ENCODE data around the gene ZNF697. TPM values are rescaled to one million over a fixed set of nuclear protein-coding genes. Genes with fewer than 3 reads are reported as not detected.

Gene ZNF697
- total and polyA plus RNA-seq, 3 donors from 2014 or later, result 9.1 to 22.5 (median 14.8) TPM

DNA sequence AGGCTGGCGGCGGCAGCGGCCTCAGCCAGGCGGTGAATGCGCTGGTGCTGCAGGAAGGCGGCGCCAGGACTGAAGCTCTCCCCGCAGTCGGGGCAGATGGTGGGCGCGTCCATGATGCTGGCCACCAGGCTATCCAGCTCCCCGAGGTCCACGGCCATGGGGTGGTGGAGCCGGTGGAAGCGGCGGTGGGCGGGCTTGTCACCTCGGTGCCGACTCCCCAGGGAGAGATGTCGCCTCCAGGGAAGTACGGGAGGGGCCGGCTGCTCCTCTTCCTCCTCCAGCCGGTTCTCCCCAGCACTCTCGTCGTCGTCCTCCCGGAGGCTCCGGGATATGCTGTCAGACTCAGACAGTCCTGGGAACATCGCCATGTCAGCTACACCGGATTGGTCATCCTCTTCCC, 24.4 kb downstream of the ZNF697 start:
- DNase-seq, result no peak
- peak overlapping the region; percentile 21 to 38 for H3K4me3 ChIP-seq
- H3K4me1 ChIP-seq, result peaks cover 13% of the 10 kb centered on the region
- H3K36me3 ChIP-seq (ENCODE audit: low read depth, missing control alignments), result no peaks in the 10 kb centered on the region
- no peaks in the 10 kb centered on the region for H3K27me3 ChIP-seq
- no peaks in the 10 kb centered on the region for H3K9me3 ChIP-seq
- peak overlapping the region in 1 of 2 donors; percentile 19 for H3K27ac ChIP-seq
- 65 to 72% methylated on average over 5 to 30 of the region's 30 CpGs for WGBS, 2 donors
- intact Hi-C loops (cut with DNase I; ENCODE audit: low total_unique reads), result loop anchor here (5.0 kb wide), 1 partner anchor 49 kb away; no protein-coding TSS in a partner anchor
- TF ChIP-seq, protein P1, sequence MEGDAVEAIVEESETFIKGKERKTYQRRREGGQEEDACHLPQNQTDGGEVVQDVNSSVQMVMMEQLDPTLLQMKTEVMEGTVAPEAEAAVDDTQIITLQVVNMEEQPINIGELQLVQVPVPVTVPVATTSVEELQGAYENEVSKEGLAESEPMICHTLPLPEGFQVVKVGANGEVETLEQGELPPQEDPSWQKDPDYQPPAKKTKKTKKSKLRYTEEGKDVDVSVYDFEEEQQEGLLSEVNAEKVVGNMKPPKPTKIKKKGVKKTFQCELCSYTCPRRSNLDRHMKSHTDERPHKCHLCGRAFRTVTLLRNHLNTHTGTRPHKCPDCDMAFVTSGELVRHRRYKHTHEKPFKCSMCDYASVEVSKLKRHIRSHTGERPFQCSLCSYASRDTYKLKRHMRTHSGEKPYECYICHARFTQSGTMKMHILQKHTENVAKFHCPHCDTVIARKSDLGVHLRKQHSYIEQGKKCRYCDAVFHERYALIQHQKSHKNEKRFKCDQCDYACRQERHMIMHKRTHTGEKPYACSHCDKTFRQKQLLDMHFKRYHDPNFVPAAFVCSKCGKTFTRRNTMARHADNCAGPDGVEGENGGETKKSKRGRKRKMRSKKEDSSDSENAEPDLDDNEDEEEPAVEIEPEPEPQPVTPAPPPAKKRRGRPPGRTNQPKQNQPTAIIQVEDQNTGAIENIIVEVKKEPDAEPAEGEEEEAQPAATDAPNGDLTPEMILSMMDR (IDR thresholded peaks at IDR 0.05), result no peak
- TF ChIP-seq POLR2A (IDR thresholded peaks at IDR 0.05), result no peak

DNA sequence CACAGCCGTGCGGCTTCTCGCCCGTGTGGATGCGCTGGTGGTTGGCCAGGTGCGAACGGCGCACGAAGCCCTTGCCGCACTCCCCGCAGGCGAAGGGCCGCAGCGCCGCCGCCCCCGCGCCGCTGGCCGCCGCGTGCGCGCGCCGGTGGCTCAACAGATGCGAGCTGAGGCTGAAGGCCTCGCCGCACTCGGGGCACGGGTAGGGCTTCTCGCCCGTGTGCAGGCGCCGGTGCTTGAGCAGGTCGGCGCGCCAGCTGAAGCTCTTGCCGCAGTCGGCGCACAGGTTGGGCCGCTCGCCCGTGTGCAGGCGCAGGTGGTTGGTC, 24.9 kb downstream of the ZNF697 start:
- H3K4me3 ChIP-seq, result peak overlapping the region; percentile 21 to 39
- no peak for DNase-seq
- WGBS, 2 donors, result 72 to 77% methylated on average over 29 to 45 of the region's 45 CpGs
- intact Hi-C loops (cut with DNase I; ENCODE audit: low total_unique reads), result loop anchor here (5.0 kb wide), 1 partner anchor 49 kb away; no protein-coding TSS in a partner anchor
- TF ChIP-seq POLR2A (IDR thresholded peaks at IDR 0.05), result no peak
- TF ChIP-seq, protein P1 (IDR thresholded peaks at IDR 0.05), result no peak
- no peaks in the 10 kb centered on the region for H3K36me3 ChIP-seq (ENCODE audit: low read depth, missing control alignments)
- H3K27ac ChIP-seq, result no peak overlapping the region
- peaks cover 18% of the 10 kb centered on the region for H3K4me1 ChIP-seq
- H3K9me3 ChIP-seq, result no peaks in the 10 kb centered on the region
- H3K27me3 ChIP-seq, result no peaks in the 10 kb centered on the region

DNA sequence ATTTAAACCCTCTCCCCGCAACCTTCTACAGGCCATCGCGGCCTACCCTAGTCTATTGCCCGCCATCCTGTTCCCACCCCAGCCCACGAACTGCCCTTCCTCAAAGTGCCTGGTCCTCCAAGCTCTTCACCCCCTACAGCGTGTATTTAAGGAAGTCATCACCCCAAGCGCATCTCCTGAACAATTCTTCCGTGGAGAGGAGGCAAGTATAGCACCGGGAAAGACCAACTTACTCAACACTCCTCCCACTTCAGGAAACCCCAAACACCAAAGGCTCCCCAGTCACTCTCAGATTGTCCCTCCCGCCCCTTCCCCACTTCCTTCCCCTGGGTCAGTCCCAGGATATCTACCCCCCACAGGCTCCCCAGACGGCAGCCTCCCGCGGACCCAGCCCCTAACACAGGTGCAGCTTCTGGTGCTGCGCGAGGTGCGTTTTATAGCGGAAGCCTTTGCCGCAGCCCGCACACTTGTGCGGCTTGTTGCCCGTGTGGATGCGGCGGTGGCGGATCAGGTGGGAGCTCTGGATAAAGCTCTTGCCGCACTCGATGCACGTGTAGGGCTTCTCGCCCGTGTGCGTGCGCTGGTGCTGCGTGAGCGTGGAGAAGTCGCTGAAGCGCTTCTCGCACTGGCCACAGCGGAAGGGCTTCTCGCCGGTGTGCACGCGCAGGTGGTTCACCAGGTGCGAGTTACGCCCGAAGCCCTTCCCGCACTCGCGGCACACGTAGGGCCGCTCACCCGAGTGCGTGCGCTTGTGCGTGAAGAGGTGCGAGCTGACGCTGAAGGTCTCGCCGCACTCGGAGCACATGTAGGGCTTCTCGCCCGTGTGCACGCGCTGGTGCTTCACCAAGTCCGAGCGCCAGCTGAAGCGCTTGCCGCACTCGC, 25.5 kb downstream of the ZNF697 start:
- no peak for DNase-seq
- H3K4me3 ChIP-seq, result peak overlapping the region; percentile 21 to 39
- TF ChIP-seq, protein P1 (IDR thresholded peaks at IDR 0.05), result no peak
- TF ChIP-seq POLR2A (IDR thresholded peaks at IDR 0.05), result no peak
- intact Hi-C loops (cut with DNase I; ENCODE audit: low total_unique reads), result loop anchor here (5.0 kb wide), 1 partner anchor 50 kb away; no protein-coding TSS in a partner anchor
- H3K9me3 ChIP-seq, result no peaks in the 10 kb centered on the region
- no peaks in the 10 kb centered on the region for H3K27me3 ChIP-seq
- no peak overlapping the region for H3K27ac ChIP-seq
- H3K36me3 ChIP-seq (ENCODE audit: low read depth, missing control alignments), result no peaks in the 10 kb centered on the region
- 73 to 83% methylated on average over 51 to 67 of the region's 67 CpGs for WGBS, 2 donors
- H3K4me1 ChIP-seq, result peaks cover 24% of the 10 kb centered on the region

DNA sequence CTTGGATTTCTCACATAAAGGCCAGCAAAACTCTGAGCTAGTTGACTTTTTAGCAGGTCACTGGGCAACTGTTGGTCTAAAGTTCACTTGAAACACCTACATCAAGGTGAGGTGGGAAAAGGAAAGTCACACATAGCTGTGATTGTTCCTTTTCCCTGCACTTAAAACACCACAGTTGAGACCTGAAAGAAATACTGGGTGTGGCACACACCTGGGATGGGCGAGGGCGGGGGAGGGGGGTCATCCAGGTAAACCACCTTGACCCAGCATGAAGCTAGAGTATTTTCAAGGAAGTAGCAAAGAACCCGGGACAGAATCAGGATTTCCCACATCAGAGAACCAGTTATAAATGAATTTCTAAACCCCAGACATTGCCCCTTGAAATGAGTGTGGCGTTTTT, 26.4 kb downstream of the ZNF697 start:
- intact Hi-C loops (cut with DNase I; ENCODE audit: low total_unique reads), result loop anchor here (5.0 kb wide), 1 partner anchor 51 kb away; no protein-coding TSS in a partner anchor
- Histone ChIP-seq H3K9me3 (no peaks in the 10 kb centered on the region), H3K27me3 (no peaks in the 10 kb centered on the region), H3K27ac (no peak overlapping the region), H3K36me3 (ENCODE audit: low read depth, missing control alignments) (no peaks in the 10 kb centered on the region), H3K4me1 (peaks cover 24% of the 10 kb centered on the region), H3K4me3 (no peak overlapping the region)
- DNase-seq, result no peak
- TF ChIP-seq POLR2A (IDR thresholded peaks at IDR 0.05), result no peak
- TF ChIP-seq, protein P1 (IDR thresholded peaks at IDR 0.05), result no peak
- 61 to 74% methylated on average over 4 of the region's 4 CpGs for WGBS, 2 donors

Data from testis (tissue), 3 donors.